Cerebellar nuclear complex (tissue), 1 donor: Measurements from ENCODE around the gene C1QL1.
A peak's percentile ranks its signal among the peaks of the same experiment; 100 is the strongest.
"Not testable (repeated sequence)": the region's sequence is repeated elsewhere in the genome, so short reads cannot be mapped to it uniquely, and the experiment has no call there.

Experiments used
- DNase-seq, 2 experiments: peaks; one replicate each; lab custom pipeline; 2025; lab: John Stamatoyannopoulos, UW

C1QL1 gene

GRCh38 chr17:44960691-44961090, 7.4 kb downstream of the C1QL1 start:
- no peak for DNase-seq

- DNase-seq = no peak
Measured at GRCh38 chr17:44959821-44960531, 8.1 kb downstream of the C1QL1 start.

GRCh38 chr17:44956998-44957981, 10.8 kb downstream of the C1QL1 start:
- DNase-seq = no peak

- no peak for DNase-seq
Measured at GRCh38 chr17:44955674-44956425, 12.3 kb downstream of the C1QL1 start.

GRCh38 chr17:44952946-44953475, 15.1 kb downstream of the C1QL1 start:
- no peak for DNase-seq

GRCh38 chr17:44948315-44948795, 19.7 kb downstream of the C1QL1 start:
- no peak for DNase-seq

- DNase-seq = peak; percentile 22 to 51
Measured at GRCh38 chr17:44947461-44948314, 20.4 kb downstream of the C1QL1 start, which contains the start of gene KIF18B. Gene KIF18B (minus strand): TSS chr17:44947773. CDS start chr17:44936344, 11,429 bp downstream.

- DNase-seq = not testable (repeated sequence)
Measured at GRCh38 chr17:44945652-44946051, 22.5 kb downstream of the C1QL1 start.

- no peak for DNase-seq
Measured at GRCh38 chr17:44942456-44942855, 25.6 kb downstream of the C1QL1 start.

- no peak for DNase-seq
Measured at GRCh38 chr17:44941712-44942331, 26.3 kb downstream of the C1QL1 start.

- DNase-seq = no peak
Measured at GRCh38 chr17:44940768-44941167, 27.3 kb downstream of the C1QL1 start.

GRCh38 chr17:44940317-44940716, 27.8 kb downstream of the C1QL1 start:
- no peak for DNase-seq

GRCh38 chr17:44935116-44935515, 33.0 kb downstream of the C1QL1 start:
- DNase-seq = no peak

- DNase-seq = no peak
Measured at GRCh38 chr17:44934745-44935105, 33.4 kb downstream of the C1QL1 start.

GRCh38 chr17:44933824-44934744, 34.0 kb downstream of the C1QL1 start:
- no peak for DNase-seq

- no peak for DNase-seq
Measured at GRCh38 chr17:44932787-44933097, 35.4 kb downstream of the C1QL1 start.

GRCh38 chr17:44932096-44932786, 35.9 kb downstream of the C1QL1 start:
- no peak for DNase-seq

- DNase-seq = no peak
Measured at GRCh38 chr17:44931376-44931775, 36.7 kb downstream of the C1QL1 start.

- DNase-seq = no peak
Measured at GRCh38 chr17:44930667-44931066, 37.4 kb downstream of the C1QL1 start.
